Loucy (cell line): ENCODE measurements around the gene GZF1.

Experiments used
- H2AFZ ChIP-seq: fragments of 200-600 bp; sonication (generic); 2 replicates; pipeline ENCODE4 v1.6.0; 2016; ENCODE audit warnings: antibody characterized with exemption, mild to moderate bottlenecking, low read length, moderate library complexity
- H3F3A ChIP-seq: fragments of 200-600 bp; 2 replicates; pipeline ENCODE4 v1.6.0; 2016; ENCODE audit warnings: antibody characterized with exemption, low read depth, mild to moderate bottlenecking
- H3K27me3 ChIP-seq: fragments of 200-600 bp; sonication (generic); 2 replicates; pipeline ENCODE4 v1.6.1; 2014; ENCODE audit warnings: low read length, mild to moderate bottlenecking; ENCODE audit not compliant: insufficient read depth, poor library complexity, severe bottlenecking
- H3K36me3 ChIP-seq: fragments of 200-600 bp; sonication (generic); 2 replicates; pipeline ENCODE4 v1.6.1; 2016; ENCODE audit warnings: low read length; ENCODE audit not compliant: insufficient read depth
- H3K4me1 ChIP-seq: fragments of 200-600 bp; sonication (generic); 2 replicates; pipeline ENCODE4 v1.5.1; 2014; ENCODE audit warnings: low read length, mild to moderate bottlenecking; ENCODE audit not compliant: insufficient read depth, poor library complexity, severe bottlenecking
- H3K4me2 ChIP-seq: fragments of 200-600 bp; sonication (generic); 2 replicates; pipeline ENCODE4 v1.6.0; 2014; ENCODE audit warnings: antibody characterized with exemption, low read length, low read depth, mild to moderate bottlenecking; ENCODE audit not compliant: poor library complexity, severe bottlenecking
- H3K4me3 ChIP-seq: fragments of 200-600 bp; sonication (generic); 2 replicates; pipeline ENCODE4 v1.5.1; 2014; ENCODE audit warnings: low read length, mild to moderate bottlenecking, mixed read lengths; ENCODE audit not compliant: poor library complexity, severe bottlenecking
- H3K79me2 ChIP-seq: fragments of 200-600 bp; sonication (generic); 2 replicates; pipeline ENCODE4 v1.6.1; 2014; ENCODE audit warnings: low read length; ENCODE audit not compliant: insufficient read depth
- H3K9ac ChIP-seq: fragments of 200-600 bp; sonication (generic); 2 replicates; pipeline ENCODE4 v1.6.0; 2014; ENCODE audit warnings: mild to moderate bottlenecking, low read depth, low read length, moderate library complexity; ENCODE audit not compliant: poor library complexity, severe bottlenecking
- H3K9me2 ChIP-seq: fragments of 200-600 bp; sonication (generic); replicated peaks from 2 replicates; pipeline ENCODE4 v1.6.1; 2016; ENCODE audit warnings: low read depth, low read length, mixed read lengths
- H3K9me3 ChIP-seq: fragments of 200-600 bp; sonication (generic); 2 replicates; pipeline ENCODE4 v1.6.1; 2014; ENCODE audit warnings: mild to moderate bottlenecking, antibody characterized with exemption, low read length, low read depth; ENCODE audit not compliant: insufficient read depth
- H4K20me1 ChIP-seq: fragments of 200-600 bp; sonication (generic); 2 replicates; pipeline ENCODE4 v1.6.0; 2014; ENCODE audit warnings: antibody characterized with exemption, low read length, mild to moderate bottlenecking; ENCODE audit not compliant: insufficient read depth, poor library complexity, severe bottlenecking
- EZH2phosphoT487 ChIP-seq: fragments of 200-600 bp; IDR thresholded peaks from 2 replicates; pipeline ENCODE4 v1.6.1; 2018; ENCODE audit warnings: antibody characterized with exemption, mild to moderate bottlenecking, moderate library complexity, borderline replicate concordance
- TF ChIP-seq, protein P1 (sequence below): fragments of 200-600 bp; sonication (generic); conservative IDR thresholded peaks from 2 replicates; pipeline ENCODE4 v1.5.1; 2014; ENCODE audit warnings: mild to moderate bottlenecking, antibody characterized with exemption, low read length

Gene GZF1

DNA sequence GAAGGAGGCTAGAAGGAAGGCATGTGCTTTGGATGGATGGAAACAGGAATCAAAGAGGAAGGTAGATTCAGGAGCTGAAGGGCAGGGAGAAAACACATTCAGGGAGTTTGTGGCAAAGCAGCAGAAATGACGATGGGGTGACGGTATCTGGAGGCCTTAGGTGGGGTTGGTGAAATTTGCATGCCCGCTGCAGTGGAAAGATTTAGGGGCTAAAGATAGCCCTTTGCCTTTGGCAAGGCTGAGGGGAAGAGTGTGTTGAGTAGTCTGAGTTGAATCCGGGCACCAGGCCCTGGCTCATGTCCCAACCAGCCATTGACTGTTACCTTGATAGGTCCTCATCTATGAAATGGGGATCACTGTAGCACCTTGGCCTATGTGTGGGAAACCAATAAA lies 1.3 kb downstream of the GZF1 start:
- no peak for TF ChIP-seq EZH2phosphoT487
- TF ChIP-seq, protein P1, sequence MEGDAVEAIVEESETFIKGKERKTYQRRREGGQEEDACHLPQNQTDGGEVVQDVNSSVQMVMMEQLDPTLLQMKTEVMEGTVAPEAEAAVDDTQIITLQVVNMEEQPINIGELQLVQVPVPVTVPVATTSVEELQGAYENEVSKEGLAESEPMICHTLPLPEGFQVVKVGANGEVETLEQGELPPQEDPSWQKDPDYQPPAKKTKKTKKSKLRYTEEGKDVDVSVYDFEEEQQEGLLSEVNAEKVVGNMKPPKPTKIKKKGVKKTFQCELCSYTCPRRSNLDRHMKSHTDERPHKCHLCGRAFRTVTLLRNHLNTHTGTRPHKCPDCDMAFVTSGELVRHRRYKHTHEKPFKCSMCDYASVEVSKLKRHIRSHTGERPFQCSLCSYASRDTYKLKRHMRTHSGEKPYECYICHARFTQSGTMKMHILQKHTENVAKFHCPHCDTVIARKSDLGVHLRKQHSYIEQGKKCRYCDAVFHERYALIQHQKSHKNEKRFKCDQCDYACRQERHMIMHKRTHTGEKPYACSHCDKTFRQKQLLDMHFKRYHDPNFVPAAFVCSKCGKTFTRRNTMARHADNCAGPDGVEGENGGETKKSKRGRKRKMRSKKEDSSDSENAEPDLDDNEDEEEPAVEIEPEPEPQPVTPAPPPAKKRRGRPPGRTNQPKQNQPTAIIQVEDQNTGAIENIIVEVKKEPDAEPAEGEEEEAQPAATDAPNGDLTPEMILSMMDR = no peak
- H2AFZ ChIP-seq = no peak overlapping the region
- peak overlapping the region; percentile 94 for H3K4me2 ChIP-seq
- peak overlapping the region; percentile 89 for H3K4me3 ChIP-seq
- no peaks in the 10 kb centered on the region for H3K9me2 ChIP-seq
- peaks cover 64% of the 10 kb centered on the region for H3K4me1 ChIP-seq
- peaks cover 69% of the 10 kb centered on the region for H3K79me2 ChIP-seq
- 0 out of 2 replicates have a peak, but pooled peaks cover under 1% of the 10 kb centered on the region for H3K36me3 ChIP-seq
- H3K9me3 ChIP-seq = no peaks in the 10 kb centered on the region
- peaks cover 48% of the 10 kb centered on the region for H4K20me1 ChIP-seq
- H3F3A ChIP-seq = no peaks in the 10 kb centered on the region
- H3K9ac ChIP-seq = peak overlapping the region; percentile 80
- H3K27me3 ChIP-seq = no peaks in the 10 kb centered on the region

DNA sequence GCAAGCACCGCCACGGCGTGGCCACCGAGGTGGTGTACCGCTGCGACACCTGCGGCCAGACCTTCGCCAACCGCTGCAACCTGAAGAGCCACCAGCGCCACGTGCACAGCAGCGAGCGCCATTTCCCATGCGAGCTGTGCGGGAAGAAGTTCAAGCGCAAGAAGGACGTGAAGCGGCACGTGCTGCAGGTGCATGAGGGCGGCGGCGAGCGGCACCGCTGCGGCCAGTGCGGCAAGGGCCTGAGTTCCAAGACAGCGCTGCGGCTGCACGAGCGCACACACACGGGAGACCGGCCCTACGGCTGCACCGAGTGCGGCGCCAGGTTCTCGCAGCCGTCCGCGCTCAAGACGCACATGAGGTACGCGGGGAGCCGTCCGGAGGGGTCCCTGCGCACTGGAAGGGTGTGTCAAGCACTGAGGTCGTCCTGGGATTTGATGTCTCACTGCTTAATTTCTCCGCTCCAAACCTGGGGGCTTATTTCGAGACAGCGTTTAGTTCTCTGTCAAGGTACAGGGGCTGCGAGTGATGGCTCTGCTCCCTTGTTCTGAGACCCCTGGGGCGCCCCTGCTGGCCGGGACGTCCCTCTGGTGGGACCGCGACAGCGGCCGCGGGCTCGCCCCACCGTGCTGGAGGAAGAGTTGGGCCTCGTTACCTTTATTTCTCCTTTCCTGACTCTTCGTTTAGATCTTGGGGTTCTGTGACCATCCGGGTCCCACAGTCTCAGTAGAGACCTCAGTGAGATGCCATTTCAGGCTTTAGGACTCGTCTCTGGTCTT lies 3.6 kb downstream of the GZF1 start:
- H3K36me3 ChIP-seq = peaks cover 23% of the 10 kb centered on the region; the same call in 1 of the 2 replicates
- TF ChIP-seq, protein P1 = no peak
- TF ChIP-seq EZH2phosphoT487 = no peak

DNA sequence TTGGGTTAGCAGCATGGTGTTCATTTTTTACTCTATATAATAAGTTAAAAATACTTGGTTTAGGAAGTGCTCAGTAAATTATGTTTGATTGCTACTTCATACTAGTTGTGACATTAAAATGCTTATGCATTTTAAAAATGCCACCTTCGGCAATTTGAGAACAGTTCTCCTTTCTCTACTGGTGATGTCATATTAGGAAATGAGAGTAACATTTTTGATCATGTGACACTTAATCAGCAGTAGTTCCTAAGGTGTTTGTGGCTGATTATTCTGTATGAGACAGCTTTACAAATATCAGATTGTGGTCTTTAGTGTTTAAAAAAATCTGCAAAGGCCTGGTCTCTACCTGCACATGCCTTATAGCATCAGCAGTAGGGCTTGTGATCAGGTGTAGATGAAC lies 4.4 kb downstream of the GZF1 start:
- Histone ChIP-seq H3K27me3 (no peaks in the 10 kb centered on the region), H3K36me3 (peaks cover 31% of the 10 kb centered on the region), H3K9me2 (no peaks in the 10 kb centered on the region), H3K79me2 (peaks cover 68% of the 10 kb centered on the region), H3K4me3 (peak overlapping the region; percentile 61), H2AFZ (no peak overlapping the region), H4K20me1 (peaks cover 50% of the 10 kb centered on the region), H3K4me1 (peaks cover 48% of the 10 kb centered on the region), H3K9ac (peak overlapping the region; percentile 41), H3K9me3 (no peaks in the 10 kb centered on the region), H3K4me2 (peak overlapping the region; percentile 76), H3F3A (no peaks in the 10 kb centered on the region)
- TF ChIP-seq EZH2phosphoT487 = no peak
- TF ChIP-seq, protein P1 = no peak

More for the DNA sequence above, 3.6 kb downstream of the GZF1 start:
- Histone ChIP-seq H3K9me2 (no peaks in the 10 kb centered on the region), H4K20me1 (peaks cover 50% of the 10 kb centered on the region), H2AFZ (no peak overlapping the region), H3F3A (no peaks in the 10 kb centered on the region), H3K9ac (peak overlapping the region; percentile 41), H3K27me3 (no peaks in the 10 kb centered on the region), H3K4me2 (peak overlapping the region; percentile 76), H3K4me3 (peak overlapping the region; percentile 61), H3K9me3 (no peaks in the 10 kb centered on the region), H3K4me1 (peaks cover 55% of the 10 kb centered on the region), H3K79me2 (peaks cover 73% of the 10 kb centered on the region)
